Measurements from ENCODE around the gene HDGF. TPM values are rescaled to one million over a fixed set of nuclear protein-coding genes. Genes with fewer than 3 reads are reported as not detected.

The HDGF gene
- total and polyA plus RNA-seq, 9 of the 15 experiments (the other 6 are each of a cell fraction or from before 2014, with no cell fraction given): 38.8 to 601 (median 400) TPM

DNA sequence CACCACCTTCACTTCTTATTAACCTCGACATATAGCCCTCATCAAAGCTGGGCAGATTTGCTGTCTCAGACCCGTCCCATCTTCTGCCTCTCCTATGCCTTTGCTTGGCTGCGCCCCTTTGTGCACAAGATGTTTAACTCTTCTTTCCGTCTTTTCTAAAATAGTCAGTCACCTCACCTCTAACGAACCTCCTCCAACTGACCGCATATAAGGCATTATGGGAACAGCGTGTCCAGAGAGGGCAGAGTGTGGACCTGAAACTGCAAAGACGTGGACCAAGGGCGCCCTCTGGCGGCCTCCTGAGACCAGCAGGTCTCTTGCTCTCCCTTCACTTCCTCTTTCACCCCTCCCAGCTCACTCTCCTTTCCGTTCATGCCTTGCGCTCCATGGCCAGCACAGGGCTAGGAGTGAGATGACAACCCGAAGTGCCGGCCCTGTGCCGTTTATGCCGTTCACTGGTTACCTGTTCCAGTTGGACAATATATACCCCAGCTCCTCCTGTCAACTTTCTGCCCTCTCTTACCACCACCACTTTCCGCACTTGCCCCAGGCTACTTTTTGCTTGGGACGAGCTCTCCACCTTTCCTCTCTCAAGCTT, 25.7 kb downstream of the HDGF start (continued):
- TF ChIP-seq, protein P1, sequence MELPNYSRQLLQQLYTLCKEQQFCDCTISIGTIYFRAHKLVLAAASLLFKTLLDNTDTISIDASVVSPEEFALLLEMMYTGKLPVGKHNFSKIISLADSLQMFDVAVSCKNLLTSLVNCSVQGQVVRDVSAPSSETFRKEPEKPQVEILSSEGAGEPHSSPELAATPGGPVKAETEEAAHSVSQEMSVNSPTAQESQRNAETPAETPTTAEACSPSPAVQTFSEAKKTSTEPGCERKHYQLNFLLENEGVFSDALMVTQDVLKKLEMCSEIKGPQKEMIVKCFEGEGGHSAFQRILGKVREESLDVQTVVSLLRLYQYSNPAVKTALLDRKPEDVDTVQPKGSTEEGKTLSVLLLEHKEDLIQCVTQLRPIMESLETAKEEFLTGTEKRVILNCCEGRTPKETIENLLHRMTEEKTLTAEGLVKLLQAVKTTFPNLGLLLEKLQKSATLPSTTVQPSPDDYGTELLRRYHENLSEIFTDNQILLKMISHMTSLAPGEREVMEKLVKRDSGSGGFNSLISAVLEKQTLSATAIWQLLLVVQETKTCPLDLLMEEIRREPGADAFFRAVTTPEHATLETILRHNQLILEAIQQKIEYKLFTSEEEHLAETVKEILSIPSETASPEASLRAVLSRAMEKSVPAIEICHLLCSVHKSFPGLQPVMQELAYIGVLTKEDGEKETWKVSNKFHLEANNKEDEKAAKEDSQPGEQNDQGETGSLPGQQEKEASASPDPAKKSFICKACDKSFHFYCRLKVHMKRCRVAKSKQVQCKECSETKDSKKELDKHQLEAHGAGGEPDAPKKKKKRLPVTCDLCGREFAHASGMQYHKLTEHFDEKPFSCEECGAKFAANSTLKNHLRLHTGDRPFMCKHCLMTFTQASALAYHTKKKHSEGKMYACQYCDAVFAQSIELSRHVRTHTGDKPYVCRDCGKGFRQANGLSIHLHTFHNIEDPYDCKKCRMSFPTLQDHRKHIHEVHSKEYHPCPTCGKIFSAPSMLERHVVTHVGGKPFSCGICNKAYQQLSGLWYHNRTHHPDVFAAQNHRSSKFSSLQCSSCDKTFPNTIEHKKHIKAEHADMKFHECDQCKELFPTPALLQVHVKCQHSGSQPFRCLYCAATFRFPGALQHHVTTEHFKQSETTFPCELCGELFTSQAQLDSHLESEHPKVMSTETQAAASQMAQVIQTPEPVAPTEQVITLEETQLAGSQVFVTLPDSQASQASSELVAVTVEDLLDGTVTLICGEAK (IDR thresholded peaks at IDR 0.05): 0 out of 2 replicates have a peak, but pooled peaks have one; percentile 47
- TF ChIP-seq, protein P1 (CRISPR knock-in tag; IDR thresholded peaks at IDR 0.05): no peak
- TF ChIP-seq ZNF780A (CRISPR knock-in tag; IDR thresholded peaks at IDR 0.05): no peak
- TF ChIP-seq, protein P2, sequence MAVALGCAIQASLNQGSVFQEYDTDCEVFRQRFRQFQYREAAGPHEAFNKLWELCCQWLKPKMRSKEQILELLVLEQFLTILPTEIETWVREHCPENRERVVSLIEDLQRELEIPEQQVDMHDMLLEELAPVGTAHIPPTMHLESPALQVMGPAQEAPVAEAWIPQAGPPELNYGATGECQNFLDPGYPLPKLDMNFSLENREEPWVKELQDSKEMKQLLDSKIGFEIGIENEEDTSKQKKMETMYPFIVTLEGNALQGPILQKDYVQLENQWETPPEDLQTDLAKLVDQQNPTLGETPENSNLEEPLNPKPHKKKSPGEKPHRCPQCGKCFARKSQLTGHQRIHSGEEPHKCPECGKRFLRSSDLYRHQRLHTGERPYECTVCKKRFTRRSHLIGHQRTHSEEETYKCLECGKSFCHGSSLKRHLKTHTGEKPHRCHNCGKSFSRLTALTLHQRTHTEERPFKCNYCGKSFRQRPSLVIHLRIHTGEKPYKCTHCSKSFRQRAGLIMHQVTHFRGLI (CRISPR knock-in tag; IDR thresholded peaks at IDR 0.05): no peak
- TF ChIP-seq CBX5 (IDR thresholded peaks at IDR 0.05; ENCODE audit: borderline replicate concordance, low read depth): no peak
- TF ChIP-seq BCL6 (CRISPR knock-in tag; IDR thresholded peaks at IDR 0.05): no peak
- TF ChIP-seq PYGO2 (tag; IDR thresholded peaks at IDR 0.05): no peak
- no peak for TF ChIP-seq SMAD1 (IDR thresholded peaks at IDR 0.05; ENCODE audit: low read depth, low read length, partially characterized antibody)
- no peak for TF ChIP-seq TRIM24 (IDR thresholded peaks at IDR 0.05)
- TF ChIP-seq, protein P3, sequence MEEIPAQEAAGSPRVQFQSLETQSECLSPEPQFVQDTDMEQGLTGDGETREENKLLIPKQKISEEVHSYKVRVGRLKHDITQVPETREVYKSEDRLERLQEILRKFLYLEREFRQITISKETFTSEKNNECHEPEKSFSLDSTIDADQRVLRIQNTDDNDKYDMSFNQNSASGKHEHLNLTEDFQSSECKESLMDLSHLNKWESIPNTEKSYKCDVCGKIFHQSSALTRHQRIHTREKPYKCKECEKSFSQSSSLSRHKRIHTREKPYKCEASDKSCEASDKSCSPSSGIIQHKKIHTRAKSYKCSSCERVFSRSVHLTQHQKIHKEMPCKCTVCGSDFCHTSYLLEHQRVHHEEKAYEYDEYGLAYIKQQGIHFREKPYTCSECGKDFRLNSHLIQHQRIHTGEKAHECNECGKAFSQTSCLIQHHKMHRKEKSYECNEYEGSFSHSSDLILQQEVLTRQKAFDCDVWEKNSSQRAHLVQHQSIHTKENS (CRISPR knock-in tag; IDR thresholded peaks at IDR 0.05): no peak
- TF ChIP-seq SMAD2 (IDR thresholded peaks at IDR 0.05; ENCODE audit: low read depth, low read length): no peak
- no peak for TF ChIP-seq ZNF444 (CRISPR knock-in tag; IDR thresholded peaks at IDR 0.05)
- no peak for TF ChIP-seq ZNF79 (CRISPR knock-in tag; IDR thresholded peaks at IDR 0.05; ENCODE audit: low read depth)
- peak; percentile 71 for TF ChIP-seq MTA1 (IDR thresholded peaks at IDR 0.05; ENCODE audit: borderline replicate concordance)
- no peak for TF ChIP-seq ZNF41 (CRISPR knock-in tag; conservative IDR thresholded peaks at IDR 0.05)
- TF ChIP-seq, protein P4, sequence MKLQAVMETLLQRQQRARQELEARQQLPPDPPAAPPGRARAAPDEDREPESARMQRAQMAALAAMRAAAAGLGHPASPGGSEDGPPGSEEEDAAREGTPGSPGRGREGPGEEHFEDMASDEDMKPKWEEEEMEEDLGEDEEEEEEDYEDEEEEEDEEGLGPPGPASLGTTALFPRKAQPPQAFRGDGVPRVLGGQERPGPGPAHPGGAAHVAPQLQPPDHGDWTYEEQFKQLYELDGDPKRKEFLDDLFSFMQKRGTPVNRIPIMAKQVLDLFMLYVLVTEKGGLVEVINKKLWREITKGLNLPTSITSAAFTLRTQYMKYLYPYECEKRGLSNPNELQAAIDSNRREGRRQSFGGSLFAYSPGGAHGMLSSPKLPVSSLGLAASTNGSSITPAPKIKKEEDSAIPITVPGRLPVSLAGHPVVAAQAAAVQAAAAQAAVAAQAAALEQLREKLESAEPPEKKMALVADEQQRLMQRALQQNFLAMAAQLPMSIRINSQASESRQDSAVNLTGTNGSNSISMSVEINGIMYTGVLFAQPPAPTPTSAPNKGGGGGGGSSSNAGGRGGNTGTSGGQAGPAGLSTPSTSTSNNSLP (IDR thresholded peaks at IDR 0.05; ENCODE audit: borderline replicate concordance, low read depth, low read length): no peak

Data from K562 (cell line).